ENCODE data around the gene RSBN1L.

DNA sequence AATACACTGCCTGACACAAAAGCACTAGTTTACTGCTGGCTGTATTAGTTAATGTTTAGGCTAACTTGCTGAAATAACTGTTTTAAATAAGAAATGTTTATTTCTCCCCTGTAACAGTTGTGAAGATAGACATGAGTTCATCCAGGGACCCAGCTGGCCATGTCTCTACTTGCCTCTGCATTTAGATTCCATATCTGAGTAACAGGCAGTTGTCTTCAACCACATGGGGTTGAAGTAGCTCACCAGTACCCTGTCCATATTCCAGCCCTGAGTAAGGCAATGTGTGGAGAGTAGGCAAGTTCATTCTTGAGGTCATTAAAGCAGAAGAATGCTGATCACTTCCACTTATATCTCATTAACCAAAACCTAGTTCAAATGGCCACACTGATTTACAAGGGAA, 31.1 kb upstream of the RSBN1L start:
- TF ChIP-seq CTCF (IDR thresholded peaks at IDR 0.05; ENCODE audit: low read depth, low read length) (no peak), POLR2A (IDR thresholded peaks at IDR 0.05; ENCODE audit: extremely low read depth, insufficient read length) (no peak)
